GM12878 (cell line): ENCODE data around the gene MYO9B.

ENCODE experiments used
- ATF2 ChIP-seq: IDR thresholded peaks from 2 replicates; pipeline ENCODE4 v1.6.1; 2012; ENCODE audit warnings: low read length, inconsistent platforms
- CTCF ChIP-seq, 3 experiments: IDR thresholded peaks in 2 of 3; conservative IDR thresholded peaks in 1 of 3; 2 replicates each; pipeline ENCODE4 v1.5.1; 2011; ENCODE audit warnings: low read depth in 3 of 3, low read length in 3 of 3, mild to moderate bottlenecking in 3 of 3, control low read depth in 2 of 3, moderate library complexity in 2 of 3, inconsistent platforms in 1 of 3, mixed read lengths in 1 of 3; ENCODE audit not compliant: control insufficient read depth in 2 of 3, insufficient read depth in 1 of 3; ENCODE audit errors: extremely low read depth in 1 of 3
- EGR1 ChIP-seq, 2 experiments: IDR thresholded peaks; 1 replicate in 1 of 2; 2 replicates in 1 of 2; pipeline ENCODE4 v1.6.1; 2011 to 2012; ENCODE audit warnings: low read depth in 2 of 2, low read length in 2 of 2, borderline replicate concordance in 1 of 2, mild to moderate bottlenecking in 1 of 2, moderate library complexity in 1 of 2
- ELK1 ChIP-seq: IDR thresholded peaks from 2 replicates; pipeline ENCODE4 v1.6.1; 2012; ENCODE audit warnings: low read depth, low read length, improper control_type of control experiment
- EZH2 ChIP-seq: IDR thresholded peaks from 2 replicates; pipeline ENCODE4 v1.6.1; 2012; ENCODE audit warnings: low read depth, mild to moderate bottlenecking, control low read depth, inconsistent platforms, low read length, borderline replicate concordance; ENCODE audit not compliant: control insufficient read depth
- NFIC ChIP-seq: IDR thresholded peaks from 2 replicates; pipeline ENCODE4 v1.6.1; 2012; ENCODE audit warnings: low read depth, mild to moderate bottlenecking, inconsistent platforms, low read length, moderate library complexity
- PML ChIP-seq: IDR thresholded peaks from 2 replicates; pipeline ENCODE4 v1.6.1; 2012; ENCODE audit warnings: low read length, inconsistent platforms
- RAD21 ChIP-seq: IDR thresholded peaks from 2 replicates; pipeline ENCODE4 v1.6.1; 2011; ENCODE audit warnings: mild to moderate bottlenecking, low read depth, low read length, moderate library complexity; ENCODE audit not compliant: insufficient read depth
- SIX5 ChIP-seq: IDR thresholded peaks from 2 replicates; pipeline ENCODE4 v1.6.1; 2011; ENCODE audit warnings: mild to moderate bottlenecking, low read depth, low read length, moderate library complexity; ENCODE audit not compliant: severe bottlenecking
- SP1 ChIP-seq: IDR thresholded peaks from one replicate; pipeline ENCODE4 v1.6.1; 2011; ENCODE audit warnings: low read depth, low read length
- ZBTB11 ChIP-seq: fragments of 450-650 bp; formaldehyde crosslinking; IDR thresholded peaks from 2 replicates; pipeline ENCODE4 v1.5.0; 2022; ENCODE audit warnings: mild to moderate bottlenecking, missing genetic modification characterization

- no peak for TF ChIP-seq ELK1
- TF ChIP-seq EZH2: no peak
- no peak for TF ChIP-seq ATF2
- no peak for TF ChIP-seq SP1
- TF ChIP-seq RAD21: no peak
- no peak for TF ChIP-seq CTCF (IDR thresholded peaks at IDR 0.05 in 2 of 3, conservative IDR thresholded peaks at IDR 0.05 in 1 of 3; ENCODE audit: control insufficient read depth in 2 of 3, extremely low read depth in 1 of 3, insufficient read depth in 1 of 3, low read depth in 3 of 3, low read length in 3 of 3)
- TF ChIP-seq PML: no peak
- TF ChIP-seq NFIC: no peak
- no peak for TF ChIP-seq SIX5
- no peak for TF ChIP-seq EGR1 (IDR thresholded peaks at IDR 0.05; ENCODE audit: borderline replicate concordance in 1 of 2, low read depth in 2 of 2, low read length in 2 of 2)
- no peak for TF ChIP-seq ZBTB11 (CRISPR knock-in tag)
Measured at GRCh38 chr19:17098326-17098725, 22.7 kb downstream of the MYO9B start.
